Colonic mucosa (tissue), 4 donors: ENCODE measurements around the gene RIIAD1. TPM values are rescaled to one million over a fixed set of nuclear protein-coding genes. Genes with fewer than 3 reads are reported as not detected.
"Not testable (repeated sequence)": the region's sequence is repeated elsewhere in the genome, so short reads cannot be mapped to it uniquely, and the experiment has no call there.

Source experiments
- DNase-seq: peaks from one replicate; pipeline ENCODE4 v3.0.0-alpha.2; 2020
- H3K27ac ChIP-seq: fragments of 200-600 bp; one replicate; pipeline ENCODE4 v1.8.0; 2021
- H3K27me3 ChIP-seq: fragments of 200-600 bp; one replicate; pipeline ENCODE4 v1.8.0; 2021
- H3K36me3 ChIP-seq: fragments of 200-600 bp; one replicate; pipeline ENCODE4 v1.8.0; 2021
- H3K4me1 ChIP-seq: fragments of 200-600 bp; one replicate; pipeline ENCODE4 v1.8.0; 2021; ENCODE audit warnings: mild to moderate bottlenecking
- H3K4me3 ChIP-seq: fragments of 200-600 bp; one replicate; pipeline ENCODE4 v1.8.0; 2021
- H3K9ac ChIP-seq, 2 donors: one replicate each; pipeline ENCODE4 v1.7.0; 2013; ENCODE audit warnings: control low read depth in 2 of 2, low read depth in 2 of 2, low read length in 2 of 2
- H3K9me3 ChIP-seq: fragments of 200-600 bp; one replicate; pipeline ENCODE4 v1.8.0; 2021
- intact Hi-C: fragments of 100-400 bp; cut with DNase I; formaldehyde crosslinking; loops from one replicate; pipeline ENCODE4 v1.14.1; 2022
- total RNA-seq, 2 donors: library from RNA; stranded (reverse); fragmentation: NEBNext Ultra II Directional in 1 of 2; extraction: Animal tissue kit (Norgen Biotek cat#: 25700) in 1 of 2; gene quantifications; one replicate each; pipeline ENCODE4 v1.2.1, GENCODE V29; 2021
- TF ChIP-seq, protein P1 (sequence below): fragments of 200-600 bp; IDR thresholded peaks from one replicate; pipeline ENCODE4 v1.8.0; 2022; ENCODE audit warnings: antibody characterized with exemption, mild to moderate bottlenecking
- donor health status: healthy.
- donor health status: DM: no; HTN: no; CAD: no.
- donor health status: DM: no; HTN: no; CAD: no.

Gene RIIAD1
- total RNA-seq = under 1 TPM in 1 of 2 donors, not detected in 1; 0.91 TPM

- TF ChIP-seq, protein P1, sequence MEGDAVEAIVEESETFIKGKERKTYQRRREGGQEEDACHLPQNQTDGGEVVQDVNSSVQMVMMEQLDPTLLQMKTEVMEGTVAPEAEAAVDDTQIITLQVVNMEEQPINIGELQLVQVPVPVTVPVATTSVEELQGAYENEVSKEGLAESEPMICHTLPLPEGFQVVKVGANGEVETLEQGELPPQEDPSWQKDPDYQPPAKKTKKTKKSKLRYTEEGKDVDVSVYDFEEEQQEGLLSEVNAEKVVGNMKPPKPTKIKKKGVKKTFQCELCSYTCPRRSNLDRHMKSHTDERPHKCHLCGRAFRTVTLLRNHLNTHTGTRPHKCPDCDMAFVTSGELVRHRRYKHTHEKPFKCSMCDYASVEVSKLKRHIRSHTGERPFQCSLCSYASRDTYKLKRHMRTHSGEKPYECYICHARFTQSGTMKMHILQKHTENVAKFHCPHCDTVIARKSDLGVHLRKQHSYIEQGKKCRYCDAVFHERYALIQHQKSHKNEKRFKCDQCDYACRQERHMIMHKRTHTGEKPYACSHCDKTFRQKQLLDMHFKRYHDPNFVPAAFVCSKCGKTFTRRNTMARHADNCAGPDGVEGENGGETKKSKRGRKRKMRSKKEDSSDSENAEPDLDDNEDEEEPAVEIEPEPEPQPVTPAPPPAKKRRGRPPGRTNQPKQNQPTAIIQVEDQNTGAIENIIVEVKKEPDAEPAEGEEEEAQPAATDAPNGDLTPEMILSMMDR = no peak
- Histone ChIP-seq H3K27me3 (no peaks in the 10 kb centered on the region), H3K9me3 (no peaks in the 10 kb centered on the region), H3K36me3 (no peaks in the 10 kb centered on the region), H3K9ac (peak within 1 kb of the TSS; percentile 47 to 60), H3K27ac (peak within 1 kb of the TSS; percentile 45), H3K4me3 (peak within 1 kb of the TSS; percentile 50), H3K4me1 (peaks cover 16% of the 10 kb centered on the region)
- DNase-seq = no peak
- intact Hi-C loops = no loop called here
These were observed at the start of gene RIIAD1 for GRCh38 chr1:151720974-151721787. Gene RIIAD1, plus strand, starts transcription at chr1:151721522. Its CDS starts 15 bp downstream, at chr1:151721537.

DNA sequence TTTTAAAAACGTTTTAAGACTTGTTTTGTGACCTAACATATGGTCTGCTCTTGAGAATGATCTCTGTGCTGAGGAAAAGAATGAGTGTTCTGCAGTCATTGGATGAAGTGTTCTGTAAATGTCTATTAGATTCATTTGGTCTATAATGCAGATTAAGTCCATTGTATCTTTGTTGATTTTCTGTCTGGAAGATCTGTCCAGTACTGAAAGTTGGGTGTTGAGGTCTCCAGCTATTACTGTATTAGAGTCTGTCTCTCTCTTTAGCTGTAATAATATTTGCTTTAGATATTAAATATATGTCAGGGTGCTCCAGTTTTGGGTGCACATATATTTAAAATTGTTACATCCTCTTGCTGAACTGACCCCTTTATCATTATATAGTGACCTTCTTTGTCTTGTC, 47.9 kb upstream of the RIIAD1 start:
- DNase-seq = no peak
- intact Hi-C loops = no loop called here
- Histone ChIP-seq H3K9ac (no peak overlapping the region), H3K4me3 (no peak overlapping the region), H3K9me3 (no peaks in the 10 kb centered on the region), H3K27ac (no peak overlapping the region), H3K36me3 (no peaks in the 10 kb centered on the region), H3K27me3 (no peaks in the 10 kb centered on the region), H3K4me1 (no peaks in the 10 kb centered on the region)
- TF ChIP-seq, protein P1 = no peak

- no peak for DNase-seq
- Histone ChIP-seq H3K27me3 (no peaks in the 10 kb centered on the region), H3K4me1 (no peaks in the 10 kb centered on the region), H3K27ac (no peak overlapping the region), H3K4me3 (no peak overlapping the region), H3K9me3 (no peaks in the 10 kb centered on the region), H3K9ac (no peak overlapping the region), H3K36me3 (no peaks in the 10 kb centered on the region)
- TF ChIP-seq, protein P1 = no peak
- intact Hi-C loops = no loop called here
These were observed 40.9 kb upstream of the RIIAD1 start for GRCh38 chr1:151680391-151680790.

GRCh38 chr1:151680826-151681225, 40.5 kb upstream of the RIIAD1 start:
- no peak for DNase-seq
- intact Hi-C loops = no loop called here
- TF ChIP-seq, protein P1 = no peak
- Histone ChIP-seq H3K4me1 (no peaks in the 10 kb centered on the region), H3K27ac (no peak overlapping the region), H3K4me3 (no peak overlapping the region), H3K36me3 (no peaks in the 10 kb centered on the region), H3K9ac (no peak overlapping the region), H3K27me3 (no peaks in the 10 kb centered on the region), H3K9me3 (no peaks in the 10 kb centered on the region)

- H3K4me3 ChIP-seq = no peak overlapping the region
- TF ChIP-seq, protein P1 = no peak
- no peak overlapping the region for H3K27ac ChIP-seq
- no peaks in the 10 kb centered on the region for H3K27me3 ChIP-seq
- intact Hi-C loops = no loop called here
- no peaks in the 10 kb centered on the region for H3K36me3 ChIP-seq
- no peaks in the 10 kb centered on the region for H3K4me1 ChIP-seq
- H3K9me3 ChIP-seq = no peaks in the 10 kb centered on the region
- H3K9ac ChIP-seq = no peak overlapping the region
- no peak for DNase-seq
These were observed 39.4 kb upstream of the RIIAD1 start for GRCh38 chr1:151681923-151682322.

DNA sequence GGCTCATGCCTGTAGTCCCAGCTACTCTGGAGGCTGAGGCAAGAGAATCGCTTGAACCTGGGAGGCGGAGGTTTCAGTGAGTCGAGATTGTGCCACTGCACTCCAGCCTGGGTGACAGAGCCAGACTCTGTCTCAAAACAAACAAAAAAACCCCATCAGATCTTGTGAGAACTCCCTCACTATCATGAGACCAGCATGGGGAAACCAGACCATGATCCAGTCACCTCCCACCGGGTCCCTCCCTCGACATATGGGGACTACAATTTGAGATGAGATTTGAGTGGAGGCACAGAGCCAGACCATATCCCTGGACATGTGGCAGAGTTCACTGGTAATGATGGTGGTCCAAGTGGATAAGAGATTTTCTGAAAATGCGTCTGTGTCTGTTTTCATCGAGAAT, 38.4 kb upstream of the RIIAD1 start:
- DNase-seq, H3K27ac ChIP-seq, H3K9ac ChIP-seq, H3K9me3 ChIP-seq, H3K4me1 ChIP-seq, H3K36me3 ChIP-seq, H3K4me3 ChIP-seq, H3K27me3 ChIP-seq, intact Hi-C loops: not testable (repeated sequence)
